Heart left ventricle (tissue), 13 donors: ENCODE measurements around the gene PRDX5.

Source experiments
- POLR2A ChIP-seq, 2 donors: fragments of 450-650 bp; IDR thresholded peaks; one replicate each; pipeline ENCODE4 v1.6.1; 2017; ENCODE audit warnings: antibody characterized with exemption in 2 of 2, mild to moderate bottlenecking in 2 of 2, moderate library complexity in 2 of 2
- TF ChIP-seq, protein P1 (sequence below), 12 donors: fragments of 200-600 bp; sonication (generic) in 4 of 12; IDR thresholded peaks; one replicate each; pipeline versions ENCODE4 v1.5.0 to v1.8.0; 2018 to 2022; ENCODE audit warnings: antibody characterized with exemption in 12 of 12, mild to moderate bottlenecking in 5 of 12
- donor health status: ischemic (EF 13 %, LVEDD 7.1; RV severe dilation, severe dysfunction).
- donor health status: DM: no; HTN: yes; CAD: no.
- donor health status: DM: no; HTN: no; CAD: no.
- donor health status: ischemic (EF 25% LVEDD 6.9; RV normal size, moderate dysfunction).
- donor health status: ischemic (EF 25% LVEDD 5.7; RV mildly dilated, moderate dysfunction).
- donor health status: ischemic (EF 35%, LVEDD 5.7; RV mildly dilated, moderate dysfunction).
- donor health status: nonischemic (EF 11% LVEDD 7.7; RV severe dilation, severe dysfunction).
- donor health status: DM: yes; HTN: yes; CAD: no.
- donor health status: PGD.
- donor health status: ischemic (EF 29% LVEDD 5.4; RV normal size, mild dysfunction).
- donor health status: nonischemic (EF 23%, LVEDD 6.1; RV moderate dilation, normal function).

GRCh38 chr11:64361659-64362058 is 43.7 kb downstream of the PRDX5 start:
- TF ChIP-seq, protein P1, sequence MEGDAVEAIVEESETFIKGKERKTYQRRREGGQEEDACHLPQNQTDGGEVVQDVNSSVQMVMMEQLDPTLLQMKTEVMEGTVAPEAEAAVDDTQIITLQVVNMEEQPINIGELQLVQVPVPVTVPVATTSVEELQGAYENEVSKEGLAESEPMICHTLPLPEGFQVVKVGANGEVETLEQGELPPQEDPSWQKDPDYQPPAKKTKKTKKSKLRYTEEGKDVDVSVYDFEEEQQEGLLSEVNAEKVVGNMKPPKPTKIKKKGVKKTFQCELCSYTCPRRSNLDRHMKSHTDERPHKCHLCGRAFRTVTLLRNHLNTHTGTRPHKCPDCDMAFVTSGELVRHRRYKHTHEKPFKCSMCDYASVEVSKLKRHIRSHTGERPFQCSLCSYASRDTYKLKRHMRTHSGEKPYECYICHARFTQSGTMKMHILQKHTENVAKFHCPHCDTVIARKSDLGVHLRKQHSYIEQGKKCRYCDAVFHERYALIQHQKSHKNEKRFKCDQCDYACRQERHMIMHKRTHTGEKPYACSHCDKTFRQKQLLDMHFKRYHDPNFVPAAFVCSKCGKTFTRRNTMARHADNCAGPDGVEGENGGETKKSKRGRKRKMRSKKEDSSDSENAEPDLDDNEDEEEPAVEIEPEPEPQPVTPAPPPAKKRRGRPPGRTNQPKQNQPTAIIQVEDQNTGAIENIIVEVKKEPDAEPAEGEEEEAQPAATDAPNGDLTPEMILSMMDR (IDR thresholded peaks at IDR 0.05), result no peak
- TF ChIP-seq POLR2A (IDR thresholded peaks at IDR 0.05), result no peak
